H9 (cell line): Measurements from ENCODE around the gene CEP164. TPM values are rescaled to one million over a fixed set of nuclear protein-coding genes. Genes with fewer than 3 reads are reported as not detected.

Source experiments
- DNase-seq: peaks from one replicate; pipeline ENCODE4 v3.0.0-alpha.2; 2017
- H2AFZ ChIP-seq: one replicate; pipeline ENCODE4 v1.6.1; 2013; ENCODE audit warnings: mild to moderate bottlenecking, low read length, control low read depth, moderate library complexity
- H2AK5ac ChIP-seq: 2 replicates; pipeline ENCODE4 v1.6.1; 2013; ENCODE audit warnings: low read length, control low read depth, mixed read lengths; ENCODE audit not compliant: insufficient read length
- H2BK120ac ChIP-seq: one replicate; pipeline ENCODE4 v1.6.1; 2013; ENCODE audit warnings: low read depth, mild to moderate bottlenecking, low read length, control low read depth, inconsistent platforms; ENCODE audit not compliant: poor library complexity, severe bottlenecking
- H2BK12ac ChIP-seq: 2 replicates; pipeline ENCODE4 v1.6.1; 2013; ENCODE audit warnings: low read length, control low read depth, mixed read lengths, low read depth; ENCODE audit not compliant: insufficient read length
- H2BK15ac ChIP-seq: 2 replicates; pipeline ENCODE4 v1.6.1; 2013; ENCODE audit warnings: low read depth, low read length, control low read depth
- H2BK20ac ChIP-seq: one replicate; pipeline ENCODE4 v1.6.1; 2013; ENCODE audit warnings: low read depth, mild to moderate bottlenecking, low read length, control low read depth, inconsistent platforms; ENCODE audit not compliant: poor library complexity, severe bottlenecking
- H2BK5ac ChIP-seq: 2 replicates; pipeline ENCODE4 v1.6.1; 2013; ENCODE audit warnings: low read length, control low read depth, mixed read lengths; ENCODE audit not compliant: insufficient read length
- H3K14ac ChIP-seq: 2 replicates; pipeline ENCODE4 v1.6.1; 2013; ENCODE audit warnings: low read length, control low read depth; ENCODE audit not compliant: insufficient read depth
- H3K18ac ChIP-seq: 2 replicates; pipeline ENCODE4 v1.6.1; 2013; ENCODE audit warnings: low read depth, mild to moderate bottlenecking, mixed read lengths, low read length, control low read depth; ENCODE audit not compliant: insufficient read length
- H3K23ac ChIP-seq: 2 replicates; pipeline ENCODE4 v1.6.1; 2013; ENCODE audit warnings: low read length, control low read depth, mixed read lengths, low read depth; ENCODE audit not compliant: insufficient read length
- H3K23me2 ChIP-seq: 2 replicates; pipeline ENCODE4 v1.6.1; 2013; ENCODE audit warnings: low read depth, mild to moderate bottlenecking, mixed read lengths, low read length, control low read depth; ENCODE audit not compliant: insufficient read length, poor library complexity, severe bottlenecking
- H3K27ac ChIP-seq: 2 replicates; pipeline ENCODE4 v1.5.1; 2013; ENCODE audit warnings: low read length, control low read depth, mixed read lengths, low read depth; ENCODE audit not compliant: insufficient read length
- H3K27me3 ChIP-seq: 2 replicates; pipeline ENCODE4 v1.6.1; 2013; ENCODE audit warnings: low read length, control low read depth, inconsistent platforms; ENCODE audit not compliant: insufficient read depth
- H3K4ac ChIP-seq: 2 replicates; pipeline ENCODE4 v1.6.1; 2013; ENCODE audit warnings: low read depth, mild to moderate bottlenecking, control low read depth, inconsistent platforms, low read length, moderate library complexity
- H3K4me1 ChIP-seq: 2 replicates; pipeline ENCODE4 v1.6.1; 2013; ENCODE audit warnings: low read length, control low read depth, inconsistent platforms; ENCODE audit not compliant: insufficient read depth
- H3K4me2 ChIP-seq: 2 replicates; pipeline ENCODE4 v1.6.1; 2013; ENCODE audit warnings: low read length, control low read depth, mixed read lengths; ENCODE audit not compliant: insufficient read length, insufficient read depth
- H3K56ac ChIP-seq: 2 replicates; pipeline ENCODE4 v1.6.1; 2013; ENCODE audit warnings: low read depth, mild to moderate bottlenecking, mixed read lengths, low read length, control low read depth; ENCODE audit not compliant: insufficient read length
- H3K79me1 ChIP-seq: 2 replicates; pipeline ENCODE4 v1.6.1; 2013; ENCODE audit warnings: low read depth, mild to moderate bottlenecking, moderate library complexity, low read length, control low read depth, inconsistent platforms; ENCODE audit not compliant: insufficient read depth, poor library complexity, severe bottlenecking
- H3K79me2 ChIP-seq: 2 replicates; pipeline ENCODE4 v1.6.1; 2013; ENCODE audit warnings: low read length, control low read depth, inconsistent platforms; ENCODE audit not compliant: insufficient read depth
- H3K9ac ChIP-seq: 2 replicates; pipeline ENCODE4 v1.6.1; 2013; ENCODE audit warnings: low read length, control low read depth, mixed read lengths; ENCODE audit not compliant: insufficient read length; ENCODE audit errors: extremely low read depth
- H3K9me3 ChIP-seq: one replicate; pipeline ENCODE4 v1.6.1; 2013; ENCODE audit warnings: low read depth, low read length, inconsistent platforms; ENCODE audit not compliant: control insufficient read depth
- H3T11ph ChIP-seq: one replicate; pipeline ENCODE4 v1.6.1; 2013; ENCODE audit warnings: mild to moderate bottlenecking, low read length, control low read depth, inconsistent platforms
- H4K20me1 ChIP-seq: one replicate; pipeline ENCODE4 v1.6.1; 2013; ENCODE audit not compliant: control insufficient read depth, insufficient read length, insufficient read depth
- H4K5ac ChIP-seq: 2 replicates; pipeline ENCODE4 v1.6.1; 2013; ENCODE audit warnings: low read depth, mild to moderate bottlenecking, mixed read lengths, low read length, control low read depth; ENCODE audit not compliant: insufficient read length
- H4K8ac ChIP-seq: replicated peaks from 2 replicates; pipeline ENCODE4 v1.6.1; 2013; ENCODE audit warnings: low read length, control low read depth, mixed read lengths, low read depth; ENCODE audit not compliant: insufficient read length
- H4K91ac ChIP-seq: 2 replicates; pipeline ENCODE4 v1.6.1; 2013; ENCODE audit warnings: low read depth, mild to moderate bottlenecking, moderate library complexity, mixed read lengths, low read length, control low read depth; ENCODE audit not compliant: insufficient read length
- H3K27ac Mint-ChIP-seq, 3 experiments: 2 replicates in 2 of 3; 3 replicates in 1 of 3; pipeline ENCODE4 v1.8.0; 2020 to 2021; ENCODE audit warnings: mixed read lengths in 3 of 3, mild to moderate bottlenecking in 1 of 3, moderate library complexity in 1 of 3
- H3K27me3 Mint-ChIP-seq: 2 replicates; pipeline ENCODE4 v1.8.0; 2021; ENCODE audit warnings: low read depth, mild to moderate bottlenecking, moderate library complexity, mixed read lengths
- H3K36me3 Mint-ChIP-seq, 3 experiments: 2 replicates in 2 of 3; 3 replicates in 1 of 3; pipeline ENCODE4 v1.8.0; 2020 to 2021; ENCODE audit warnings: low read depth in 3 of 3, mixed read lengths in 3 of 3; ENCODE audit not compliant: insufficient read depth in 1 of 3
- H3K4me1 Mint-ChIP-seq, 2 experiments: 2 replicates each; pipeline ENCODE4 v1.8.0; 2020; ENCODE audit warnings: mixed read lengths in 2 of 2
- H3K4me3 Mint-ChIP-seq, 2 experiments: 2 replicates in 1 of 2; 3 replicates in 1 of 2; pipeline ENCODE4 v1.8.0; 2020 to 2021; ENCODE audit warnings: mild to moderate bottlenecking in 2 of 2, mixed read lengths in 2 of 2, moderate library complexity in 1 of 2
- H3K9me3 Mint-ChIP-seq, 2 experiments: 2 replicates in 1 of 2; 3 replicates in 1 of 2; pipeline ENCODE4 v1.8.0; 2020; ENCODE audit warnings: mild to moderate bottlenecking in 2 of 2, mixed read lengths in 2 of 2, moderate library complexity in 1 of 2
- WGBS: extraction: QIAGEN DNeasy Blood & Tissue Kit; methylation state at CpG from one replicate; pipeline ENCODE4 v1.1.7; 2013; ENCODE audit warnings: missing lambda C conversion rate, low lambda C conversion rate, mixed read lengths; ENCODE audit not compliant: insufficient read length; ENCODE audit errors: extremely low coverage; 5-methylcytosine and 5-hydroxymethylcytosine counted together
- total RNA-seq: library from RNA; stranded (reverse); gene quantifications from 2 replicates; pipeline ENCODE4 v1.2.1, GENCODE V29; 2021
- TF ChIP-seq, protein P1 (sequence below): fragments of 200-600 bp; sonication (generic); conservative IDR thresholded peaks from 3 replicates; pipeline ENCODE4 v1.8.0; 2021; ENCODE audit warnings: antibody characterized with exemption, mild to moderate bottlenecking

CEP164 gene
- total RNA-seq, 1 experiment from 2014 or later, result 24.9 TPM

DNA sequence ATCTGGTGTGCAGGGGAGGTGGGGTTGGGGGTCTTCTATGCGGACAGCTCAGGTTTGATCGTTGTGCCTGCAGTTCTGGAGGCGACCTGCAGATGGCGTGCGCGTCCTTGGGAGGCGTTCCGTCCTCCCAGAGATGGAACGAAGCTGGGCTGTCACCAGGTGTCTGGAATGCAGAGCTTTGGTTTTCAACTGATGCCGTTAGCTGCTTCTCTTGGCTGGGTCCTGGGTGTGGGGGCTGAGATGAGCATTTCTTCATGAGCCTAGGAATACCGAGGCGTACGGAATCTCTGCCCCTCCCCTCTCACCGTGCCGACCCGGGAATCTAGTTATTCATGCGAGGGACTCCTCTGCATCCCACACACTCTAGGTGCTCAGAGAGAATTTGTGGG is 98.6 kb downstream of the CEP164 start:
- no peaks in the 10 kb centered on the region for H3K79me2 ChIP-seq
- no peak overlapping the region for H3K27ac Mint-ChIP-seq
- no peak overlapping the region for H2BK120ac ChIP-seq
- H3T11ph ChIP-seq, result no peak overlapping the region
- peak overlapping the region in 1 of 2 experiments; percentile 48; a peak in 1 of 5 replicates for H3K4me3 Mint-ChIP-seq
- H3K4me1 ChIP-seq, result no peaks in the 10 kb centered on the region
- no peak overlapping the region for H2BK5ac ChIP-seq
- no peaks in the 10 kb centered on the region for H3K9me3 ChIP-seq
- H3K9ac ChIP-seq, result no peak overlapping the region
- H3K4me2 ChIP-seq, result no peak overlapping the region
- no peaks in the 10 kb centered on the region for H3K36me3 Mint-ChIP-seq
- H4K91ac ChIP-seq, result no peak overlapping the region
- H2BK15ac ChIP-seq, result no peak overlapping the region
- no peaks in the 10 kb centered on the region for H3K23me2 ChIP-seq
- peaks cover 27 to 50% of the 10 kb centered on the region in 2 experiments for H3K4me1 Mint-ChIP-seq
- TF ChIP-seq, protein P1, sequence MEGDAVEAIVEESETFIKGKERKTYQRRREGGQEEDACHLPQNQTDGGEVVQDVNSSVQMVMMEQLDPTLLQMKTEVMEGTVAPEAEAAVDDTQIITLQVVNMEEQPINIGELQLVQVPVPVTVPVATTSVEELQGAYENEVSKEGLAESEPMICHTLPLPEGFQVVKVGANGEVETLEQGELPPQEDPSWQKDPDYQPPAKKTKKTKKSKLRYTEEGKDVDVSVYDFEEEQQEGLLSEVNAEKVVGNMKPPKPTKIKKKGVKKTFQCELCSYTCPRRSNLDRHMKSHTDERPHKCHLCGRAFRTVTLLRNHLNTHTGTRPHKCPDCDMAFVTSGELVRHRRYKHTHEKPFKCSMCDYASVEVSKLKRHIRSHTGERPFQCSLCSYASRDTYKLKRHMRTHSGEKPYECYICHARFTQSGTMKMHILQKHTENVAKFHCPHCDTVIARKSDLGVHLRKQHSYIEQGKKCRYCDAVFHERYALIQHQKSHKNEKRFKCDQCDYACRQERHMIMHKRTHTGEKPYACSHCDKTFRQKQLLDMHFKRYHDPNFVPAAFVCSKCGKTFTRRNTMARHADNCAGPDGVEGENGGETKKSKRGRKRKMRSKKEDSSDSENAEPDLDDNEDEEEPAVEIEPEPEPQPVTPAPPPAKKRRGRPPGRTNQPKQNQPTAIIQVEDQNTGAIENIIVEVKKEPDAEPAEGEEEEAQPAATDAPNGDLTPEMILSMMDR, result peak; percentile 95
- no peak overlapping the region for H4K5ac ChIP-seq
- no peak overlapping the region for H3K4ac ChIP-seq
- no peaks in the 10 kb centered on the region for H4K20me1 ChIP-seq
- no peak overlapping the region for H2AK5ac ChIP-seq
- no peak overlapping the region for H3K27ac ChIP-seq
- H3K14ac ChIP-seq, result no peak overlapping the region
- no peak overlapping the region for H3K56ac ChIP-seq
- peaks cover 28% of the 10 kb centered on the region for H3K27me3 Mint-ChIP-seq
- H2AFZ ChIP-seq, result no peak overlapping the region
- H3K9me3 Mint-ChIP-seq, result no peaks in the 10 kb centered on the region
- DNase-seq, result peak; percentile 87
- no peak overlapping the region for H3K23ac ChIP-seq
- WGBS, result no CpG with 5 or more reads among the region's 17 CpGs
- no peaks in the 10 kb centered on the region for H3K79me1 ChIP-seq
- H3K18ac ChIP-seq, result no peak overlapping the region
- no peak overlapping the region for H2BK20ac ChIP-seq
- no peak overlapping the region for H4K8ac ChIP-seq
- H3K27me3 ChIP-seq, result no peaks in the 10 kb centered on the region
- H2BK12ac ChIP-seq, result no peak overlapping the region
